ENCODE results near the gene TM7SF2. TPM values are rescaled to one million over a fixed set of nuclear protein-coding genes. Genes with fewer than 3 reads are reported as not detected.

The TM7SF2 gene
- total and polyA plus RNA-seq, 2 of the 13 experiments (the other 11 are each of a cell fraction or from before 2014, with no cell fraction given), result 56.0 to 66.9 TPM

DNA sequence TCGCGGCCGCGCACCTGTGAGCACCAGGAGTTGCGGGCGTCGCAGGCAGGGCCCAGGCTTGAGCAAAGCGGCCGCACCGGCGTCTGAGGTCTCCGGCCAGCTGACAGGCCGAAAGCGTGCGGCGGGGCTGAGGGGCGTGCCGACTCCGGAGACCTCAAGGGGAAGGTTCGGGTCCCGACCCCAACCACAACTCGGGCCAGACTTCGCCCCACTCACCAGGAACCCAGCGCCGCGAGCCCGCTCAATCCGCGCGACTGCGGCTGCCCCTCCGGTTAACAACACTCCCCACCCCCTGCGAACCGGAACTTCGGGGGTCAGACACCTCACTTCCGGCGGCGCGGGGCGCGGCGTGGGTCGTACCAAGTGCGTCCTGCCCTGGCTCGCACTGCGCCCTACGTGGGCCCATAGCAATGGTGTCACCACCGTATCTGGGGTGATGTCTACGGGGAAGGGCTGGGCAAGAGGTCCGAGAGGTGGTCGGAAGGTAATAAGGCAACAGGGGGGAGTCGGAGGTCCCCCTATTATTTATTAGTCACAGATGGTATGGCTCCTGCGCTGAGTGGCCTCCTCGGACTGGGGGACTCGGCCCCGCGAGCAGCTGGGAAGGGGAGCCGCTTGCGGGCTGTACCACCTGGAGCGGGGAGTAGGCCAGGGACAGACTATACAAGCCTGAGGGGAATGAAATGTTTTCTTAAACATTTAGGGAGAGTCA is 22.7 kb downstream of the TM7SF2 start, which contains the start of gene SYVN1 (continued):
- peak; percentile 56; the same call in 1 of the 2 replicates for TF ChIP-seq HMGXB3 (CRISPR knock-in tag; IDR thresholded peaks at IDR 0.05; ENCODE audit: borderline replicate concordance)
- TF ChIP-seq MTERF4 (CRISPR knock-in tag; IDR thresholded peaks at IDR 0.05), result no peak; the same call in 1 of the 2 replicates
- TF ChIP-seq ZNF737 (CRISPR knock-in tag; IDR thresholded peaks at IDR 0.05; ENCODE audit: borderline replicate concordance), result 0 out of 2 replicates have a peak, but pooled peaks have one; percentile 50
- no peak; a peak in 1 of 4 replicates for TF ChIP-seq NR2F1 (CRISPR knock-in tag; IDR thresholded peaks at IDR 0.05)
- TF ChIP-seq SYNCRIP (IDR thresholded peaks at IDR 0.05; ENCODE audit: insufficient read depth, low read depth, low read length), result no peak
- no peak for TF ChIP-seq RFX3 (CRISPR knock-in tag; IDR thresholded peaks at IDR 0.05)
- TF ChIP-seq ZBTB40 (IDR thresholded peaks at IDR 0.05), result peak; percentile 68
- peak; percentile 44 for TF ChIP-seq ZBTB40 (CRISPR knock-in tag; IDR thresholded peaks at IDR 0.05)
- no peak for TF ChIP-seq ZNF790 (CRISPR knock-in tag; IDR thresholded peaks at IDR 0.05; ENCODE audit: borderline replicate concordance)
- TF ChIP-seq JDP2 (CRISPR knock-in tag; IDR thresholded peaks at IDR 0.05; ENCODE audit: borderline replicate concordance), result no peak; the same call in 1 of the 2 replicates
- no peak for TF ChIP-seq ZFP41 (CRISPR knock-in tag; IDR thresholded peaks at IDR 0.05; ENCODE audit: borderline replicate concordance)
- peak; percentile 50; the same call in 1 of the 2 replicates for TF ChIP-seq ZNF792 (CRISPR knock-in tag; IDR thresholded peaks at IDR 0.05)
- no peak for TF ChIP-seq EEA1 (CRISPR knock-in tag; IDR thresholded peaks at IDR 0.05; ENCODE audit: borderline replicate concordance)

Data from HepG2 (cell line).